GM23338 (cell line): ENCODE data around the gene LCLAT1. TPM values are rescaled to one million over a fixed set of nuclear protein-coding genes. Genes with fewer than 3 reads are reported as not detected.

Experiments
- ATAC-seq: fragments of 200-7000 bp; cut with Tn5 transposase; 3 replicates; pipeline ENCODE4 v1.9.1; 2020
- DNase-seq: peaks from one replicate; pipeline ENCODE4 v3.0.0-alpha.2; 2015; ENCODE audit warnings: low spot score
- H2AFZ ChIP-seq: fragments of 200-600 bp; sonication (generic); 2 replicates; pipeline ENCODE4 v1.8.0; 2016; ENCODE audit warnings: antibody characterized with exemption, mild to moderate bottlenecking, moderate library complexity
- H3F3A ChIP-seq: fragments of 200-600 bp; sonication (generic); replicated peaks from 2 replicates; pipeline ENCODE4 v1.8.0; 2017; ENCODE audit warnings: antibody characterized with exemption, mixed run types, low read depth
- H3K27ac ChIP-seq: fragments of 200-600 bp; sonication (generic); 2 replicates; pipeline ENCODE4 v1.6.1; 2016; ENCODE audit warnings: low read depth
- H3K27me3 ChIP-seq: fragments of 200-600 bp; sonication (generic); 2 replicates; pipeline ENCODE4 v1.8.0; 2016; ENCODE audit warnings: mild to moderate bottlenecking, mixed run types, moderate library complexity; ENCODE audit not compliant: insufficient read depth
- H3K36me3 ChIP-seq: fragments of 200-600 bp; sonication (generic); 2 replicates; pipeline ENCODE4 v1.8.0; 2016; ENCODE audit warnings: mild to moderate bottlenecking; ENCODE audit not compliant: insufficient read depth
- H3K4me1 ChIP-seq: fragments of 200-600 bp; sonication (generic); 2 replicates; pipeline ENCODE4 v1.8.0; 2016; ENCODE audit warnings: mild to moderate bottlenecking, moderate library complexity; ENCODE audit not compliant: insufficient read depth
- H3K4me2 ChIP-seq: fragments of 200-600 bp; sonication (generic); 2 replicates; pipeline ENCODE4 v1.7.1; 2017; ENCODE audit warnings: mixed run types
- H3K4me3 ChIP-seq: fragments of 200-600 bp; sonication (generic); 2 replicates; pipeline ENCODE4 v1.6.1; 2016; ENCODE audit warnings: mixed run types
- H3K79me2 ChIP-seq: fragments of 200-600 bp; sonication (generic); replicated peaks from 2 replicates; pipeline ENCODE4 v1.8.0; 2017; ENCODE audit warnings: mild to moderate bottlenecking; ENCODE audit not compliant: insufficient read depth
- H3K9me2 ChIP-seq: fragments of 200-600 bp; sonication (generic); 2 replicates; pipeline ENCODE4 v1.8.0; 2017; ENCODE audit not compliant: insufficient read depth
- H4K20me1 ChIP-seq: fragments of 200-600 bp; sonication (generic); replicated peaks from 2 replicates; pipeline ENCODE4 v1.8.0; 2017; ENCODE audit warnings: mild to moderate bottlenecking; ENCODE audit not compliant: insufficient read depth
- H3K27ac Mint-ChIP-seq: 2 replicates; pipeline ENCODE4 v1.8.0; 2020; ENCODE audit warnings: inconsistent platforms, mild to moderate bottlenecking, moderate library complexity, mixed read lengths
- H3K27me3 Mint-ChIP-seq: 3 replicates; pipeline ENCODE4 v1.8.0; 2022; ENCODE audit warnings: low read depth, mild to moderate bottlenecking, moderate library complexity, mixed read lengths, inconsistent platforms; ENCODE audit not compliant: insufficient read depth, poor library complexity
- H3K36me3 Mint-ChIP-seq: 3 replicates; pipeline ENCODE4 v1.8.0; 2021; ENCODE audit warnings: low read depth, mild to moderate bottlenecking, inconsistent platforms, moderate library complexity, mixed read lengths
- H3K4me1 Mint-ChIP-seq: 3 replicates; pipeline ENCODE4 v1.8.0; 2020; ENCODE audit warnings: mild to moderate bottlenecking, inconsistent platforms, mixed read lengths
- H3K4me3 Mint-ChIP-seq: 3 replicates; pipeline ENCODE4 v1.8.0; 2021; ENCODE audit warnings: moderate library complexity, mild to moderate bottlenecking, inconsistent platforms, mixed read lengths
- H3K9me3 Mint-ChIP-seq: 3 replicates; pipeline ENCODE4 v1.8.0; 2020; ENCODE audit warnings: moderate library complexity, mild to moderate bottlenecking, inconsistent platforms, mixed read lengths
- EZH2 ChIP-seq: fragments of 200-600 bp; sonication (generic); IDR thresholded peaks from one replicate; pipeline ENCODE4 v1.8.0; 2017; ENCODE audit warnings: antibody characterized with exemption, mild to moderate bottlenecking, low read depth; ENCODE audit not compliant: unreplicated experiment
- EZH2phosphoT487 ChIP-seq: fragments of 200-600 bp; sonication (generic); IDR thresholded peaks from one replicate; pipeline ENCODE4 v1.8.1; 2018; ENCODE audit warnings: antibody characterized with exemption; ENCODE audit not compliant: unreplicated experiment
- JUNB ChIP-seq: IDR thresholded peaks from one replicate; pipeline ENCODE4 v1.6.1; 2016; ENCODE audit warnings: antibody characterized with exemption; ENCODE audit not compliant: unreplicated experiment
- NANOG ChIP-seq: IDR thresholded peaks from 2 replicates; pipeline ENCODE4 v1.6.1; 2016; ENCODE audit warnings: antibody characterized with exemption, borderline replicate concordance
- POLR2AphosphoS5 ChIP-seq: IDR thresholded peaks from 2 replicates; pipeline ENCODE4 v1.6.1; 2016; ENCODE audit warnings: antibody characterized with exemption, low read depth
- REST ChIP-seq: IDR thresholded peaks from one replicate; pipeline ENCODE4 v1.6.1; 2018; ENCODE audit warnings: antibody characterized with exemption; ENCODE audit not compliant: unreplicated experiment
- ZNF114 ChIP-seq: fragments of 250-450 bp; sonication (Bioruptor Pico); IDR thresholded peaks from 2 replicates; pipeline ENCODE4 v1.5.0; 2020; ENCODE audit warnings: mild to moderate bottlenecking, moderate library complexity
- ZNF331 ChIP-seq: fragments of 250-450 bp; sonication (Bioruptor Pico); IDR thresholded peaks from 2 replicates; pipeline ENCODE4 v1.5.0; 2020; ENCODE audit warnings: low read depth, mild to moderate bottlenecking, moderate library complexity
- ZNF462 ChIP-seq: fragments of 250-450 bp; sonication (Bioruptor Pico); IDR thresholded peaks from 2 replicates; pipeline ENCODE4 v1.5.0; 2020; ENCODE audit warnings: mild to moderate bottlenecking, moderate library complexity
- polyA plus RNA-seq: library from polyadenylated mRNA; unstranded; fragments of >200 nt; fragmentation: Nextera tagmentation; extraction: Ambion mirVana; gene quantifications from 2 replicates; pipeline ENCODE4 v1.2.1, GENCODE V29; 2016
- total RNA-seq: library from RNA; depleted of rRNA; stranded (reverse); fragments of >200 nt; shearing (Covaris generic); gene quantifications from 2 replicates; pipeline ENCODE4 v1.2.3, GENCODE V29; 2014
- TF ChIP-seq, protein P1 (sequence below), 2 experiments: fragments of 200-600 bp in 1 of 2; sonication (generic) in 1 of 2; conservative IDR thresholded peaks; 2 replicates each; pipeline versions ENCODE4 v1.5.1 to v1.6.1; 2016 to 2017; ENCODE audit warnings: antibody characterized with exemption in 2 of 2, low read depth in 2 of 2, mild to moderate bottlenecking in 2 of 2, moderate library complexity in 1 of 2

LCLAT1 gene
- total and polyA plus RNA-seq, 2 experiments from 2014 or later = 11.5 to 30.1 TPM

- TF ChIP-seq REST (no peak), ZNF114 (CRISPR knock-in tag) (no peak), EZH2phosphoT487 (no peak), ZNF331 (CRISPR knock-in tag) (no peak), JUNB (no peak), NANOG (no peak)
- TF ChIP-seq, protein P1, sequence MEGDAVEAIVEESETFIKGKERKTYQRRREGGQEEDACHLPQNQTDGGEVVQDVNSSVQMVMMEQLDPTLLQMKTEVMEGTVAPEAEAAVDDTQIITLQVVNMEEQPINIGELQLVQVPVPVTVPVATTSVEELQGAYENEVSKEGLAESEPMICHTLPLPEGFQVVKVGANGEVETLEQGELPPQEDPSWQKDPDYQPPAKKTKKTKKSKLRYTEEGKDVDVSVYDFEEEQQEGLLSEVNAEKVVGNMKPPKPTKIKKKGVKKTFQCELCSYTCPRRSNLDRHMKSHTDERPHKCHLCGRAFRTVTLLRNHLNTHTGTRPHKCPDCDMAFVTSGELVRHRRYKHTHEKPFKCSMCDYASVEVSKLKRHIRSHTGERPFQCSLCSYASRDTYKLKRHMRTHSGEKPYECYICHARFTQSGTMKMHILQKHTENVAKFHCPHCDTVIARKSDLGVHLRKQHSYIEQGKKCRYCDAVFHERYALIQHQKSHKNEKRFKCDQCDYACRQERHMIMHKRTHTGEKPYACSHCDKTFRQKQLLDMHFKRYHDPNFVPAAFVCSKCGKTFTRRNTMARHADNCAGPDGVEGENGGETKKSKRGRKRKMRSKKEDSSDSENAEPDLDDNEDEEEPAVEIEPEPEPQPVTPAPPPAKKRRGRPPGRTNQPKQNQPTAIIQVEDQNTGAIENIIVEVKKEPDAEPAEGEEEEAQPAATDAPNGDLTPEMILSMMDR (conservative IDR thresholded peaks at IDR 0.05; ENCODE audit: low read depth in 2 of 2) = no peak
These were observed 216.8 kb downstream of the LCLAT1 start (continued) for GRCh38 chr2:30663806-30664205.

DNA sequence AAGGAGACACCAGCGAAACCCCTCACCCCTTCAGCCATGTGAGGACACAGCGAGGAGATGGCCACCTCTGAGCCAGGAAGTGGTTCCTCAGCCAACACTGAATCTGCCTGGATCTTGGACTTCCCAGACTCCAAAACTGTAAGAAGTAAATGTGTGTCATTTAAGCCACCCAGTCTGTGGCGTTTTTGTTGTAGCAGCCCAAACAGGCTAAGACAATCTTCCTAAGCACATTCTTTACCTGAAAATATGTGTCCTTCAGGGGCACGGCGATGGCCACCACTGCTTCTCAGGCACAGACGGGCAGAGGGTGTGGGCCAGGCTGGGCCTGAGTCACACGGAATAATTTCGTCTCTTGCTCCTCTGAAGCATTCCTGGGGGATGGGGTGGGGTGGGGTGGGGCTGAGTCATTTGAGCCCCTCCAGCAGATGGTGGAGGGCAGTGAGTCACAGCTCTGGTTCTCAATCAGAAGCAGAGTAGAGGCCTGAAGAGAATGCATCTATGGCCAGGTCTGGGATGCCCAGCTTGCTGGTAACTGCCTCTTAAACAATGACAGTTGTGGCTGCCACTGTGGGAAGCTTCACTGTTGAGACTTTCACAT lies 217.8 kb downstream of the LCLAT1 start:
- Histone ChIP-seq H3K4me2 (no peak overlapping the region), H3K27ac (no peak overlapping the region), H3F3A (no peaks in the 10 kb centered on the region), H3K9me2 (peaks cover 10% of the 10 kb centered on the region; the same call in 1 of the 2 replicates), H3K27me3 (no peaks in the 10 kb centered on the region), H2AFZ (no peak overlapping the region), H3K36me3 (0 out of 2 replicates have a peak, but pooled peaks cover 2% of the 10 kb centered on the region), H3K4me3 (no peak overlapping the region), H3K79me2 (no peaks in the 10 kb centered on the region), H3K4me1 (no peaks in the 10 kb centered on the region), H4K20me1 (no peaks in the 10 kb centered on the region)
- no peaks in the 10 kb centered on the region for H3K4me1 Mint-ChIP-seq
- no peak overlapping the region for H3K4me3 Mint-ChIP-seq
- no peaks in the 10 kb centered on the region for H3K27me3 Mint-ChIP-seq
- H3K9me3 Mint-ChIP-seq = peaks cover 12% of the 10 kb centered on the region
- DNase-seq (no peak), ATAC-seq (no peak)
- peaks cover 11% of the 10 kb centered on the region for H3K36me3 Mint-ChIP-seq
- H3K27ac Mint-ChIP-seq = no peak overlapping the region
- no peak for TF ChIP-seq ZNF462
- TF ChIP-seq, protein P1 (conservative IDR thresholded peaks at IDR 0.05; ENCODE audit: low read depth in 2 of 2) = no peak
- TF ChIP-seq POLR2AphosphoS5 = no peak
- TF ChIP-seq ZNF331 (CRISPR knock-in tag) = no peak
- TF ChIP-seq JUNB = no peak
- TF ChIP-seq EZH2 = no peak
